DOHH2 (cell line): ENCODE measurements around the gene CACNA2D3.

ENCODE experiments used
- H3F3A ChIP-seq: fragments of 200-600 bp; sonication (generic), shearing (Covaris generic); 2 replicates; pipeline ENCODE4 v1.6.0; 2016; ENCODE audit warnings: antibody characterized with exemption, mild to moderate bottlenecking; ENCODE audit not compliant: control insufficient read depth, insufficient read depth
- H3K27ac ChIP-seq: fragments of 200-600 bp; sonication (generic); 2 replicates; pipeline ENCODE4 v1.5.1; 2014; ENCODE audit warnings: low read depth, mild to moderate bottlenecking, low read length, moderate library complexity
- H3K27me3 ChIP-seq: fragments of 200-600 bp; sonication (generic); 2 replicates; pipeline ENCODE4 v1.6.1; 2014; ENCODE audit warnings: mild to moderate bottlenecking, low read length, mixed read lengths; ENCODE audit not compliant: control insufficient read depth
- H3K36me3 ChIP-seq: fragments of 200-600 bp; sonication (generic); 2 replicates; pipeline ENCODE4 v1.6.1; 2014; ENCODE audit warnings: mild to moderate bottlenecking, low read length, moderate library complexity, mixed read lengths; ENCODE audit not compliant: control insufficient read depth
- H3K4me1 ChIP-seq: fragments of 200-600 bp; sonication (generic); 2 replicates; pipeline ENCODE4 v1.6.1; 2014; ENCODE audit warnings: mild to moderate bottlenecking, low read length, mixed read lengths; ENCODE audit not compliant: control insufficient read depth
- H3K4me2 ChIP-seq: fragments of 200-600 bp; sonication (generic); 2 replicates; pipeline ENCODE4 v1.6.0; 2014; ENCODE audit warnings: mild to moderate bottlenecking, low read length, moderate library complexity
- H3K4me3 ChIP-seq: fragments of 200-600 bp; sonication (generic); 2 replicates; pipeline ENCODE4 v1.5.1; 2014; ENCODE audit warnings: mild to moderate bottlenecking, low read length, mixed read lengths
- H3K79me2 ChIP-seq: fragments of 200-600 bp; sonication (generic); 2 replicates; pipeline ENCODE4 v1.6.1; 2014; ENCODE audit warnings: mild to moderate bottlenecking, low read length, mixed read lengths; ENCODE audit not compliant: control insufficient read depth
- H3K9me2 ChIP-seq: fragments of 200-600 bp; sonication (generic); replicated peaks from 2 replicates; pipeline ENCODE4 v1.6.1; 2014; ENCODE audit warnings: mild to moderate bottlenecking, low read length, mixed read lengths; ENCODE audit not compliant: control insufficient read depth
- H3K9me3 ChIP-seq: fragments of 200-600 bp; sonication (generic); 2 replicates; pipeline ENCODE4 v1.6.1; 2014; ENCODE audit warnings: antibody characterized with exemption, low read length, mixed read lengths; ENCODE audit not compliant: control insufficient read depth, insufficient read depth
- H4K20me1 ChIP-seq: fragments of 200-600 bp; sonication (generic); 2 replicates; pipeline ENCODE4 v1.6.0; 2014; ENCODE audit warnings: low read depth, mild to moderate bottlenecking, antibody characterized with exemption, low read length, moderate library complexity; ENCODE audit not compliant: control insufficient read depth, insufficient read depth
- CTCF ChIP-seq: fragments of 200-600 bp; sonication (generic); IDR thresholded peaks from one replicate; pipeline ENCODE4 v1.5.1; 2014; ENCODE audit warnings: antibody characterized with exemption, mild to moderate bottlenecking, low read depth, low read length; ENCODE audit not compliant: poor library complexity, severe bottlenecking
- EZH2phosphoT487 ChIP-seq: fragments of 200-600 bp; sonication (generic); IDR thresholded peaks from 2 replicates; pipeline ENCODE4 v1.6.1; 2017; ENCODE audit warnings: borderline replicate concordance, mild to moderate bottlenecking, antibody characterized with exemption, low read length, moderate library complexity, mixed read lengths

Gene CACNA2D3

DNA sequence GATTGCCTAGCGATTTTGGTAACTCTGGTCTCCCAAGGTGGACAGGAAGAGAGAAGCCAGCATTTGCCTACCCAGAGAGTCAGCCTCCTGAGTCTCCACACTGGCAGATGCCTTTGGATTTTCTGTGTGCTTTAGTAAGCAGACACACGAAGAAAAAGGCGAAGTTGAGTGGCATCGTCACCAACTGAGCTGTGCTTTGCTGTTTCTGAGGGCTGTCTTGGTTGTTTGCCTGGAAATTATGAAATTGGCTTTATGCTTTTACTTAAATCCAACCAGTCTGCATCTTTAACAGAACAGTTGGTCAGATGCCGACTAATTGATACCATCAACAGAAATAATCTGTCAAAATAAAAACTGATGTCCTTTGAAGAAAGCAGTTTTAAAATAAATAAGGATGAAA, 56.0 kb downstream of the CACNA2D3 start:
- Histone ChIP-seq H4K20me1 (no peaks in the 10 kb centered on the region), H3K79me2 (no peaks in the 10 kb centered on the region), H3K4me2 (no peak overlapping the region), H3K9me3 (no peaks in the 10 kb centered on the region), H3K27me3 (no peaks in the 10 kb centered on the region), H3K27ac (no peak overlapping the region), H3K4me1 (no peaks in the 10 kb centered on the region), H3K4me3 (no peak overlapping the region), H3K36me3 (no peaks in the 10 kb centered on the region), H3F3A (no peaks in the 10 kb centered on the region), H3K9me2 (no peaks in the 10 kb centered on the region)
- TF ChIP-seq EZH2phosphoT487 = no peak
- no peak for TF ChIP-seq CTCF

DNA sequence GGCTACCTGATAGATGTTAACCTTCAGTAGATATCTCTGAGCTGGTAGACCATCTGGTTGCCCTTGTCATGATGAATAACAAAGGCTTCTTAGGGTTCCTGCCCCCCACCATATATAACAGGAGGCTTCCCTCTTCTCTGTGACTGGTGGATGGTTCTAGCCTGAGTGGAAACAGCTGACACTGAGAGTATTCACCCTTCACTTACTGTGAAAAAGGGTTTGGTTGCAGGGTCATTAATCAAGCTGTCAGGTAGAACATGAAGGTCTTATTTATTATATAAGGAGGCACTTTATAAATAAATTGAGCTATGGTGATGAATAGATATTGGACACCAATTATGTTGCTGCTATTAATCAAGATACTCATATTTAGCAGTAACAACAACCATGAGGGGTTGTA, 58.6 kb downstream of the CACNA2D3 start:
- Histone ChIP-seq H3K4me2 (no peak overlapping the region), H3K79me2 (no peaks in the 10 kb centered on the region), H3K4me3 (no peak overlapping the region), H3K27ac (no peak overlapping the region), H3K9me2 (no peaks in the 10 kb centered on the region; the same call in 1 of the 2 replicates), H3K27me3 (no peaks in the 10 kb centered on the region), H4K20me1 (no peaks in the 10 kb centered on the region), H3K9me3 (no peaks in the 10 kb centered on the region), H3F3A (no peaks in the 10 kb centered on the region), H3K4me1 (no peaks in the 10 kb centered on the region), H3K36me3 (no peaks in the 10 kb centered on the region)
- TF ChIP-seq CTCF (no peak), EZH2phosphoT487 (no peak)

DNA sequence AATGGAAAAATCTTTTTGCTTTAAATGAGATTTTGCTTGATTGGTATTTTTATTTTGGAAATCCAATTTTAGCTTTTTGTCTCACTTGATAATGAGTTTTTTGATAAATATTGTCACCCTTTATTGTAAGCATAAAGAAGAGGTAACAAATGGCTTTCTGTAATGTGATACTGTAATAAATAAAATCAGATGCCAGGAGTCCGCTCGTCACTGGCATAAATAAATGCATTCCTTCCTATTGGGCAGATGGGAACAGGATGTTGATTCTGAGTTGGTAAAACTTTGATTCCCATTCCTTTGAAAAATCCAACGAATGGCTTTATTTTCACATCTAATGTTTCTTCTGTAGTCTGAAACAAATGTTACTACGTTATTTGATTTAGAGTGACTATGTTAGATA, 59.9 kb downstream of the CACNA2D3 start:
- Histone ChIP-seq H3K4me3 (no peak overlapping the region), H4K20me1 (no peaks in the 10 kb centered on the region), H3K79me2 (no peaks in the 10 kb centered on the region), H3K36me3 (no peaks in the 10 kb centered on the region), H3K4me1 (no peaks in the 10 kb centered on the region), H3K9me3 (no peaks in the 10 kb centered on the region), H3F3A (no peaks in the 10 kb centered on the region), H3K27ac (no peak overlapping the region), H3K4me2 (no peak overlapping the region), H3K9me2 (no peaks in the 10 kb centered on the region; the same call in 1 of the 2 replicates), H3K27me3 (no peaks in the 10 kb centered on the region)
- TF ChIP-seq CTCF = no peak
- TF ChIP-seq EZH2phosphoT487 = no peak

DNA sequence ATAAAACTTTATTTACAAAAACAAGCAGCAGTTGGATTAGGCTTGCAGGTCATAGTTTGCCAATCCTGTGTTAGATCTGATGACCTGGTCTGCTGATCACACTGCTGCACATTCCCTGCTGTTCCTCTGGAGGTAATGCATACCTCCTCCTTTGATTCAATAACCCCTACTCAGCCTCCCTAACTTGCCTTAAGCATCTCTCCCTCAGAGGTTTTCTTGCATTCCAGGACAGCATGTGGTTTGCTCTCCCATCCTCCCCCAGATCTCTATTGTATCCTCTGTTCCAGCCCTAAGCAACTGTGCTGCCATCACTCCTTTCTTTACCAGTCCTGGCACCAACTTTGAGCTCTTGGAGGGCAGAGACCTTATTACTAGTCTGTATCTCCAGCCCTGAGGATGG, 63.4 kb downstream of the CACNA2D3 start:
- H3F3A ChIP-seq = no peaks in the 10 kb centered on the region
- H3K27ac ChIP-seq = no peak overlapping the region
- H3K4me3 ChIP-seq = no peak overlapping the region
- no peaks in the 10 kb centered on the region for H3K4me1 ChIP-seq
- no peaks in the 10 kb centered on the region for H3K79me2 ChIP-seq
- H4K20me1 ChIP-seq = no peaks in the 10 kb centered on the region
- no peak overlapping the region for H3K4me2 ChIP-seq
- no peaks in the 10 kb centered on the region for H3K9me3 ChIP-seq
- H3K36me3 ChIP-seq = no peaks in the 10 kb centered on the region
- no peaks in the 10 kb centered on the region; the same call in 1 of the 2 replicates for H3K9me2 ChIP-seq
- no peaks in the 10 kb centered on the region for H3K27me3 ChIP-seq
- TF ChIP-seq EZH2phosphoT487 (no peak), CTCF (no peak)
